ENCODE results near the gene C18orf63. TPM values are rescaled to one million over a fixed set of nuclear protein-coding genes. Genes with fewer than 3 reads are reported as not detected.

Gene C18orf63
- total RNA-seq, 4 donors from 2014 or later: not detected

- intact Hi-C loops (cut with DNase I; ENCODE audit: low total_unique reads) (no loop called here), in situ Hi-C loops (cut with MboI; ENCODE audit: low pct_ligation_motif_present in 1 of 4, low pct_unique_long_range_greater_than_20kb in 1 of 4, low sequenced_read_pairs in 3 of 4) (loop anchor here in 1 of 4 donors (25.0 kb wide), 1 partner anchor 192 kb away; no protein-coding TSS in a partner anchor)
- WGBS, 2 donors (ENCODE audit: low coverage in 1 of 2): 68% methylated on average over 2 of the region's 2 CpGs; no CpG with 5 or more reads in 1 of the 2 donors
- H3K27me3 ChIP-seq: no peaks in the 10 kb centered on the region
- no peak for DNase-seq
- TF ChIP-seq CTCF (IDR thresholded peaks at IDR 0.05) (no peak), EP300 (IDR thresholded peaks at IDR 0.05; ENCODE audit: low read depth) (no peak), POLR2AphosphoS5 (IDR thresholded peaks at IDR 0.05) (no peak), POLR2A (IDR thresholded peaks at IDR 0.05) (no peak)
- no peak overlapping the region for H3K4me3 ChIP-seq
- H3K27ac ChIP-seq: peak overlapping the region in 2 of 4 donors; percentile 71 to 75
- no peaks in the 10 kb centered on the region for H3K36me3 ChIP-seq
- peaks cover 0 to 17% (median 7%) of the 10 kb centered on the region in 4 donors for H3K4me1 ChIP-seq
- H3K9me3 ChIP-seq: no peaks in the 10 kb centered on the region
Observed at GRCh38 chr18:74370115-74370514, 54.5 kb downstream of the C18orf63 start.

- Histone ChIP-seq H3K36me3 (no peaks in the 10 kb centered on the region), H3K4me1 (peaks cover 0 to 13% (median 7%) of the 10 kb centered on the region in 4 donors), H3K4me3 (no peak overlapping the region), H3K9me3 (no peaks in the 10 kb centered on the region), H3K27ac (no peak overlapping the region), H3K27me3 (no peaks in the 10 kb centered on the region)
- in situ Hi-C loops (cut with MboI; ENCODE audit: low pct_ligation_motif_present in 1 of 4, low pct_unique_long_range_greater_than_20kb in 1 of 4, low sequenced_read_pairs in 3 of 4): loop anchor here in 1 of 4 donors (25.0 kb wide), 1 partner anchor 189 kb away; no protein-coding TSS in a partner anchor
- 74 to 81% methylated on average over 8 of the region's 8 CpGs for WGBS, 2 donors (ENCODE audit: low coverage in 1 of 2)
- intact Hi-C loops (cut with DNase I; ENCODE audit: low total_unique reads): no loop called here
- no peak for TF ChIP-seq EP300 (IDR thresholded peaks at IDR 0.05; ENCODE audit: low read depth)
- no peak for TF ChIP-seq CTCF (IDR thresholded peaks at IDR 0.05)
- TF ChIP-seq POLR2AphosphoS5 (IDR thresholded peaks at IDR 0.05): no peak
- no peak for TF ChIP-seq POLR2A (IDR thresholded peaks at IDR 0.05)
- no peak for DNase-seq
Observed at GRCh38 chr18:74373428-74373827, 57.8 kb downstream of the C18orf63 start.

GRCh38 chr18:74375999-74376398, 60.4 kb downstream of the C18orf63 start:
- H3K4me1 ChIP-seq: no peaks in the 10 kb centered on the region
- intact Hi-C loops (cut with DNase I; ENCODE audit: low total_unique reads): no loop called here
- H3K27ac ChIP-seq: no peak overlapping the region
- H3K9me3 ChIP-seq: no peaks in the 10 kb centered on the region
- DNase-seq: no peak
- no peak overlapping the region for H3K4me3 ChIP-seq
- WGBS, 2 donors (ENCODE audit: low coverage in 1 of 2): 50 to 52% methylated on average over 3 to 6 of the region's 6 CpGs
- in situ Hi-C loops (cut with MboI; ENCODE audit: low pct_ligation_motif_present in 1 of 4, low pct_unique_long_range_greater_than_20kb in 1 of 4, low sequenced_read_pairs in 3 of 4): no loop called here
- H3K27me3 ChIP-seq: no peaks in the 10 kb centered on the region
- no peaks in the 10 kb centered on the region for H3K36me3 ChIP-seq
- TF ChIP-seq EP300 (IDR thresholded peaks at IDR 0.05; ENCODE audit: low read depth) (no peak), POLR2AphosphoS5 (IDR thresholded peaks at IDR 0.05) (no peak), POLR2A (IDR thresholded peaks at IDR 0.05) (no peak), CTCF (IDR thresholded peaks at IDR 0.05) (no peak)

GRCh38 chr18:74376523-74376922, 60.9 kb downstream of the C18orf63 start:
- intact Hi-C loops (cut with DNase I; ENCODE audit: low total_unique reads) (no loop called here), in situ Hi-C loops (cut with MboI; ENCODE audit: low pct_ligation_motif_present in 1 of 4, low pct_unique_long_range_greater_than_20kb in 1 of 4, low sequenced_read_pairs in 3 of 4) (no loop called here)
- Histone ChIP-seq H3K36me3 (no peaks in the 10 kb centered on the region), H3K4me1 (no peaks in the 10 kb centered on the region), H3K27me3 (no peaks in the 10 kb centered on the region), H3K4me3 (no peak overlapping the region), H3K27ac (no peak overlapping the region), H3K9me3 (no peaks in the 10 kb centered on the region)
- no peak for DNase-seq
- TF ChIP-seq POLR2A (IDR thresholded peaks at IDR 0.05) (no peak), CTCF (IDR thresholded peaks at IDR 0.05) (no peak)
- WGBS, 2 donors (ENCODE audit: low coverage in 1 of 2): 80 to 87% methylated on average over 4 of the region's 4 CpGs

All from transverse colon (tissue), 4 donors.